Mesodermal cell (in vitro differentiated cells): ENCODE data around the gene PIP5KL1.

Experiments used
- H3K27ac ChIP-seq: 2 replicates; pipeline ENCODE4 v1.7.0; 2013; ENCODE audit warnings: mild to moderate bottlenecking, low read depth, low read length, moderate library complexity; ENCODE audit not compliant: severe bottlenecking
- H3K36me3 ChIP-seq: 2 replicates; pipeline ENCODE4 v1.7.1; 2013; ENCODE audit warnings: mild to moderate bottlenecking, low read length, moderate library complexity; ENCODE audit not compliant: control insufficient read depth, insufficient read depth
- H3K4me1 ChIP-seq: one replicate; pipeline ENCODE4 v1.7.1; 2013; ENCODE audit warnings: mild to moderate bottlenecking, low read length; ENCODE audit not compliant: insufficient read depth, control insufficient read depth, poor library complexity, severe bottlenecking
- H3K4me3 ChIP-seq: 2 replicates; pipeline ENCODE4 v1.7.0; 2013; ENCODE audit warnings: low read length, control low read depth, mild to moderate bottlenecking; ENCODE audit not compliant: insufficient read depth, poor library complexity, severe bottlenecking; ENCODE audit errors: extremely low read depth
- H3K9me3 ChIP-seq: 2 replicates; pipeline ENCODE4 v1.7.1; 2013; ENCODE audit warnings: mild to moderate bottlenecking, low read length, moderate library complexity; ENCODE audit not compliant: control insufficient read depth
- WGBS, 2 experiments: methylation state at CpG; one replicate each; pipeline ENCODE4 v1.1.5; 2013; ENCODE audit warnings: missing lambda C conversion rate in 2 of 2; ENCODE audit not compliant: insufficient coverage in 2 of 2; 5-methylcytosine and 5-hydroxymethylcytosine counted together

PIP5KL1 gene

GRCh38 chr9:127919253-127919815 is 11.2 kb downstream of the PIP5KL1 start:
- peak overlapping the region; percentile 71 for H3K27ac ChIP-seq
- no peak overlapping the region for H3K4me3 ChIP-seq
- 59 to 77% methylated on average over 3 to 4 of the region's 8 CpGs for WGBS, 2 experiments
- no peaks in the 10 kb centered on the region for H3K9me3 ChIP-seq
- H3K36me3 ChIP-seq, result no peaks in the 10 kb centered on the region
- peaks cover 30% of the 10 kb centered on the region for H3K4me1 ChIP-seq

GRCh38 chr9:127918183-127919107 is 12.1 kb downstream of the PIP5KL1 start:
- no peaks in the 10 kb centered on the region for H3K9me3 ChIP-seq
- peak overlapping the region; percentile 71 for H3K27ac ChIP-seq
- 86 to 93% methylated on average over 8 of the region's 8 CpGs for WGBS, 2 experiments
- peaks cover 30% of the 10 kb centered on the region for H3K4me1 ChIP-seq
- H3K4me3 ChIP-seq, result no peak overlapping the region
- H3K36me3 ChIP-seq, result no peaks in the 10 kb centered on the region

GRCh38 chr9:127917603-127918002 is 13.0 kb downstream of the PIP5KL1 start:
- H3K27ac ChIP-seq, result no peak overlapping the region
- peaks cover 30% of the 10 kb centered on the region for H3K4me1 ChIP-seq
- H3K36me3 ChIP-seq, result no peaks in the 10 kb centered on the region
- no peaks in the 10 kb centered on the region for H3K9me3 ChIP-seq
- no peak overlapping the region for H3K4me3 ChIP-seq
- 62 to 90% methylated on average over 5 to 6 of the region's 6 CpGs for WGBS, 2 experiments

- peaks cover 30% of the 10 kb centered on the region for H3K4me1 ChIP-seq
- 5 to 7% methylated on average over 47 to 59 of the region's 71 CpGs for WGBS, 2 experiments
- peak within 1 kb of the TSS; percentile 46 for H3K4me3 ChIP-seq
- H3K9me3 ChIP-seq, result no peaks in the 10 kb centered on the region
- no peaks in the 10 kb centered on the region for H3K36me3 ChIP-seq
- H3K27ac ChIP-seq, result no peak within 1 kb of the TSS
Measured at GRCh38 chr9:127916720-127917581, 13.6 kb downstream of the PIP5KL1 start, which contains the start of gene ST6GALNAC4. ST6GALNAC4 (minus strand) TSS chr9:127917041; CDS start chr9:127916419, 622 bp downstream.

- 52 to 75% methylated on average over 12 to 20 of the region's 27 CpGs for WGBS, 2 experiments
- Histone ChIP-seq H3K9me3 (no peaks in the 10 kb centered on the region), H3K4me3 (peak overlapping the region; percentile 46), H3K4me1 (peaks cover 30% of the 10 kb centered on the region), H3K27ac (no peak overlapping the region), H3K36me3 (no peaks in the 10 kb centered on the region)
Measured at GRCh38 chr9:127915801-127916719, 14.5 kb downstream of the PIP5KL1 start.

GRCh38 chr9:127915325-127915752 is 15.2 kb downstream of the PIP5KL1 start:
- Histone ChIP-seq H3K4me3 (no peak overlapping the region), H3K9me3 (no peaks in the 10 kb centered on the region), H3K4me1 (peaks cover 30% of the 10 kb centered on the region), H3K36me3 (no peaks in the 10 kb centered on the region), H3K27ac (no peak overlapping the region)
- 88 to 93% methylated on average over 3 of the region's 5 CpGs for WGBS, 2 experiments

GRCh38 chr9:127913682-127914081 is 16.9 kb downstream of the PIP5KL1 start:
- peaks cover 4% of the 10 kb centered on the region for H3K36me3 ChIP-seq
- H3K4me3 ChIP-seq, result no peak overlapping the region
- H3K4me1 ChIP-seq, result peaks cover 23% of the 10 kb centered on the region
- no peak overlapping the region for H3K27ac ChIP-seq
- 97 to 99% methylated on average over 9 to 11 of the region's 11 CpGs for WGBS, 2 experiments
- no peaks in the 10 kb centered on the region for H3K9me3 ChIP-seq

- Histone ChIP-seq H3K4me3 (no peak overlapping the region), H3K4me1 (peaks cover 16% of the 10 kb centered on the region), H3K27ac (no peak overlapping the region), H3K9me3 (no peaks in the 10 kb centered on the region), H3K36me3 (peaks cover 8% of the 10 kb centered on the region)
- whole genome bisulfite sequencing, 2 experiments, result 86 to 100% methylated on average over 3 of the region's 5 CpGs
Measured at GRCh38 chr9:127912882-127913281, 17.7 kb downstream of the PIP5KL1 start.

GRCh38 chr9:127912296-127912695 is 18.3 kb downstream of the PIP5KL1 start:
- Histone ChIP-seq H3K36me3 (peaks cover 8% of the 10 kb centered on the region), H3K27ac (no peak overlapping the region), H3K4me3 (no peak overlapping the region), H3K9me3 (no peaks in the 10 kb centered on the region), H3K4me1 (peaks cover 11% of the 10 kb centered on the region)
- WGBS, 2 experiments, result 93 to 97% methylated on average over 31 of the region's 31 CpGs
